Effector CD8-positive, alpha-beta T cell (primary cell): ENCODE results near the gene SWT1.
"Not testable (repeated sequence)": the region's sequence is repeated elsewhere in the genome, so short reads cannot be mapped to it uniquely, and the experiment has no call there.

Experiments used
- DNase-seq: peaks from one replicate; lab custom pipeline; 2025; lab: John Stamatoyannopoulos, UW

The SWT1 gene

GRCh38 chr1:185319139-185319475, 162.1 kb downstream of the SWT1 start:
- DNase-seq: no peak

GRCh38 chr1:185321104-185321503, 164.1 kb downstream of the SWT1 start:
- not testable (repeated sequence) for DNase-seq

GRCh38 chr1:185321653-185322221, 164.8 kb downstream of the SWT1 start:
- DNase-seq: not testable (repeated sequence)

DNA sequence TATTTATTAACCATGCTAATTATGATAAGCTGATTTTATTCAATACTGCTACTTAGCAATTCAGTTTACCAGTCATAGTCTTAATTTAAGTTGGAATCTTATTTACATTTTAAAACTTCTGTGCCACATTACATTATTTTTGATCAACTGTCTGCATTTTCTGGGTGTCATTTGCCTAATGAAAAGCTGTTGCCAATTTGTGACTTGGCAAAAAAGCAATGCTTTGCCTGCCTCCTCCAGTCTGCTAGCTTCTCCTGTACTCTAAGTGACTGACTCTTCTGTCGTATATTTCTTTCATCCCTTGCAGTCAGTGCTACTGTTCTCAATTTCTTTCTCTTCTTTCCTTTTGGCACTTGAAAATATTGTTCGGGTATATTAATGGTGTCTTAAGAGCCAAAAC, 165.7 kb downstream of the SWT1 start:
- DNase-seq: no peak

- no peak for DNase-seq
These were observed 167.2 kb downstream of the SWT1 start for GRCh38 chr1:185324118-185324517.

DNA sequence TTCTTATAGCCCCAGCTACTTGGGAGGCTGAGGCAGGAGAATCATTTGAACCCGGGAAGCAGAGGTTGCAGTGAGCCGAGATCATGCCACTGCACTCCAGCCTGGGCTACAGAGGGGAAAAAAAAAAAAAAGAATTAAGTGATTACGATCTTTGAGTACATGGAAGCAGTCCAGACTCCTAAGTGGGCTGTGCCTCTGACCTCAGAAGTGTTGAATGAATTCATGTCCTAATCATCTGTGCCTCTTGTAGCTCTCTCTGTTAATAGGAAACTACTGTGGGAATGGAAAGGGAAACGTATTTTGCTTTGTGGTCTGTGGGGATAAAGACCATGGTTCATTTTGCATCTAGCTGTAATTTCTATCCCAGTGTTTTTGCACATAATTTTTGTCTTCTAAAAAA, 168.4 kb downstream of the SWT1 start:
- DNase-seq: no peak

DNA sequence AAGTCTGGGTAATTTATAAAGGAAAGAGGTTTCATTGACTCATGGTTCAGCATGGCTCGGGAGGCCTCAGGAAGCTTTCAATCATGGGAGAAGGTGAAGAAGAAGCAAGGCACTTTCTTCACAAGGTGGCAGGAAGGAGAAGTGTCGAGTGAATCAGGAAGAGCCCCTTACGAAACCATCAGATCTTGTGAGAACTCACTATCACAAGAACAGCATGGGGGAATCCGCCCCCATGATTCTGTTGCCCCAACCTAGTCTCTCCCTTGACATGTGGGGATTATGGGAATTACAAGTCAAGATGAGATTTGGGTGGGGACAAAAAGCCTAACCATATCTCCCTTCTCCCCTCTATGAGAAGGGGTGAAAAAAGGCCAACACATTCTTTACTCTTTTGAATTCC, 171.3 kb downstream of the SWT1 start:
- DNase-seq: no peak

GRCh38 chr1:185334182-185334581, 177.2 kb downstream of the SWT1 start:
- DNase-seq: no peak

GRCh38 chr1:185337246-185337645, 180.3 kb downstream of the SWT1 start:
- DNase-seq: no peak

DNA sequence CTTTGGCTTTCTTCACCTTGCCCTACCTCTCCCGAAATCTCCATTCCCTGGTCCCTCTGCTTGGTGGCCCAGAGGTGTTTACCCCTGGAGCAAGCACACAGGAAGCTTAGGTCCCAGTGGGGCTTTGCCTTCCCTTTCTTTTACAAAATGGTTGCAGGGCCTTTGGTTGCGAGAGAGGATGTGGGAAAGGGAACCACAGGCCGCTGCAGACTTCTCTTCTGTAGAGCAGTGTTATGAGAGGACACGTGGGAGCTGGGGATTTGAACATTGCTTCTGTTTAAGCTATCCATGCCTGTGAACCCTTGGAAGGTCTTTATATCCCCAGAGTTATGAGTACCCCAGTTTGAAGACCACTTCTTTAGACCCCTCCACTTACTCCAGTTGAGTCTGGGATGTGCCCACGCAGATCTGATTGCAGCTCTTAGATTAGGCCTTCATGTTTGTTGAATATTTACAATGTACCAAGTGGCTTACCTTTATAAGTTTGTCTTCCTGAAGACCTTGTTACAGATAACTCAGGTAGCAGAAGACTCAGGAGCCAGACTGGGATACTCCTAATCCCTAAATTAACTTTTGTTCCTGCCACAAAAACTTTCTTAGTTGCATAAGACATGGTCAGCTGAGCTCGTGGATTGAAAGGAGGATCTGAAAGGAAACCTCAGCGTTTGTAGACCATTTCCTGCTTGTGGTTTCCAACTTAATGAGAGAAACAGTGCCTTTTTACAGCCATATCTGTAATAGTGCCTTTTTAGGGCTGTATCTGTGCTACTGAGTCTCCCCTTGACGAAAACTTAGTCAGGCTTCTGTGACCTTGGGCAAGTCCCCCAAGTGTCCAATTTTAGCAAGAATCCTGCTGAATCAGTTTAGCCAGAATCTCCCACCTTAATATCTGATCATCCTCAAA, 182.0 kb downstream of the SWT1 start:
- no peak for DNase-seq

GRCh38 chr1:185341196-185341781, 184.3 kb downstream of the SWT1 start:
- DNase-seq: no peak
